Stimulated activated CD4-positive, alpha-beta T cell treated with anti-CD3 and anti-CD28 coated beads, Interleukin-4, amount 100 ng/mL, for 1 hour (primary cell): ENCODE measurements around the gene CPLX1.
"Not testable (repeated sequence)": the region's sequence is repeated elsewhere in the genome, so short reads cannot be mapped to it uniquely, and the experiment has no call there.

ENCODE experiments used
- DNase-seq: peaks from one replicate; pipeline ENCODE4 v3.0.0-alpha.2; 2020

Gene CPLX1

GRCh38 chr4:753186-753585 is 72.7 kb downstream of the CPLX1 start:
- DNase-seq = not testable (repeated sequence)

- DNase-seq = no peak
These were observed 73.6 kb downstream of the CPLX1 start for GRCh38 chr4:752196-752861.

GRCh38 chr4:751676-752075 is 74.3 kb downstream of the CPLX1 start:
- no peak for DNase-seq

DNA sequence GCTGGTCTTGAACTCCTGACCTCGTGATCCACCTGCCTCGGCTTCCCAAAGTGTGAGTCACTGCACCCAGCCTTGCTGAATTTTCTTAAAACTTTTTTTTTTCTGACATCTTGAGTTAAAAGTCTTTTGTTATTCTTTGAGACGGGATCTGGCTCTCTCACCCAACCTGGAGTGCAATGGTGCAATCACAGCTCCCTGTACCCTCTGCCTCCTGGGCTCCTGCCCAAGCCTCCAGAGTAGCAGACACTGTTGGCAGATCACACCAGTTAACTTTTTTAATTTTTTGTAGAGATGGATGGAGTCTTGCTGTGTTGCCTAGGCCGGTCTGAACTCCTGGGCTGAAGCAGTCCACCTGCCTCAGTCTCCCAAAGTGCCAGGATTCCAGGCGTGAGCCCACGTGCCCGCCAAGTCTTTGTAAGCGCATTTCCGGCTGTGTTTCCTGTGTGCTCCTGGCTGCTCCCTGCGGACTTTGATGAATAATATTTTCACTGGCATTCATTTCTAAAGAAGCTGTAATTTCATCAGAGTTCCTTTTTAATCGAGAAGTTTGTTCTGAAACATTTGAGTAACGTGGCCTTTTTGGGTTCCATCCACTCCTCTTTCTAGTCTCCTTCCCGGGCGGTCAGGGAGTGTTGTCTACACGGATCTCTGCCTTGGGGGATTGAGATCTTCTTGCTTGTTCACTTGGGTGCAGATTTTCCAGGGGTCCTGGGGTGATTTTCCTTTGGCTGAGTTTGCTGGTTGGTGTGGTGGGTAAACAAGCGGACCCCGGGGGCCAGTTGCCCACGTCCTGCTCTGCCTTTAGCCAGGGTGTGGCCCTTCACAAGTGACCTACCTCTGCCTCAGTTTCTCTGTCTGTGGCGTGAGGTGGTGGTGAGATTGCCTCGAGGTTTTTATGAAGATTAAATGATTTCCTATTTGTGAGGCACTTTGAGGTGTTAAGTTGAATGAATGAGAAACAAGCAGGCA is 75.9 kb downstream of the CPLX1 start:
- DNase-seq = no peak

DNA sequence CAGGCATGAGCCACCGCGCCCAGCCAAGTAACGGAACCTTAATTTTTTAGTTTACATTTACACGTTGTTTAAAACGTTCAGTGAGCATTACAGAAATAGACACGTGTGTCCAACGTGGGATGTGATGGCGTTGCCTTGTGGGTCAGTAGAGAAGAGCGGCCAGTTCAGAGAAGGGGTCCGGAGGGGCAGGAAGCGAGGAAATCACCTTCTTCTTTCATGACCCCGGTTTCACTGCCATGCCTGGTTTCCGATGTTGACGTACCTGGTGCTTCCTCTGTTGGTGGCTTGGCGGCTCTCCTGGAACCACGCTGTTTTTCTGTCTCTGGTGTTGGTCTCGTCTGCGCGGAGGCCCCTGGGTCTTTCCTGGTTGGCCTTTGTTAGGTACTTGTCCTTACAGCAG is 77.5 kb downstream of the CPLX1 start:
- no peak for DNase-seq

DNA sequence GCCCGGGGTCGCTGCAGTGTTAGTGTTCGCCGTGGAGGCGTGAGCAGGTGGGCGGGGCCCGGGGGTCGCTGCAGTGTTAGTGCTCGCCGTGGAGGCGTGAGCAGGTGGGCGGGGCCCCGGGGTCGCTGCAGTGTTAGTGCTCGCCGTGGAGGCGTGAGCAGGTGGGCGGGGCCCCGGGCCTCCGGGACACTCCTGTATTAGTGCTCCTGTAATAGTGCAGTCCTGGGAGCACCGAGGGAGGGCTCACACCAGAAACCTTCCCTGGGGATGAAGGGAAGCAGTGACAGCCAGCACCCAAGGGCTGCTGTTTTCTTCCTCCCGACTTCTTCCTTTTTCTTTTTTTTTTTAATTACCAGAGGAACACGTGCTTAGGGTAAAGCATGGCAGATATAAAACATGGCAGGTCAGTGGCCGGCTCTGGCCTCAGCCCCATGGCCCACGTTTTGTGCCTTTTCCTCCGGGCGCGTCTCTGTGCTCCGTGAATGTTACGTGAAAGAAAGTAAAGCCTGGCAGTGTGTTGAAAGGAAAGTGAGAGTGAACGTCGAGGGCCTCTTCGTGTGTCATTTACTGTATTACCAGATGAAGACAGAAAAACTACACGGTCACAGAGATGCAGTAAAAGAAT is 78.3 kb downstream of the CPLX1 start:
- no peak for DNase-seq

- DNase-seq = no peak
These were observed 81.6 kb downstream of the CPLX1 start for GRCh38 chr4:744212-744841.

GRCh38 chr4:743463-744211 is 82.3 kb downstream of the CPLX1 start:
- no peak for DNase-seq

DNA sequence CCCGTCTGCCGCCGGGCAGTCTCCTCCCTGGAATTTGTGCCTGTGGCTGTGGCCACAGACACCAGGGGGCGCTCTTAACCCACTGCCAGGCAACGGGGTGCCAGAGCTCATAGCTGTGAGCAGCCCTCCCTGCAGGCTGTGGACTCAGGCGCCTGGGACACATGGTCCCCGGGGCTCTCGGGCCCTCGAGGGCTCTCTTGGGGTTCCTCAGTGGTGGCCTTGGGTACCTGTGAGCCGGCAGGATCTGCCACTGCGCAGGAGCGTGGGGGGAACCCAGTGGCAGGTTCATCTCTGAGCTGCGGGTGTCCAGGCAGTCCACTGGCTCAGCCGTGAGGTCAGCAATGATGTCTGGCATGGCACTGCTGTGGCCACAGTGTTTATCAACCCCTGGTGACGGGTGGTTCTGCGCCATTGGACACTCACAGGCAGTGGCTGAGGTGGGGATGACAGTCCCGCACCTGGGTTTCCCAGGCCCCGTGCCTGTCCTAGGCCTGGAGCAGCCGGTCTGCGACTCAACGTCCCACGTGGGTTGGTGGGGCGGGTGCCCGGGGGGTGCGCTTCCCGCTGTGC is 83.1 kb downstream of the CPLX1 start:
- peak; percentile 80 for DNase-seq

GRCh38 chr4:742096-742741 is 83.7 kb downstream of the CPLX1 start:
- DNase-seq = no peak

DNA sequence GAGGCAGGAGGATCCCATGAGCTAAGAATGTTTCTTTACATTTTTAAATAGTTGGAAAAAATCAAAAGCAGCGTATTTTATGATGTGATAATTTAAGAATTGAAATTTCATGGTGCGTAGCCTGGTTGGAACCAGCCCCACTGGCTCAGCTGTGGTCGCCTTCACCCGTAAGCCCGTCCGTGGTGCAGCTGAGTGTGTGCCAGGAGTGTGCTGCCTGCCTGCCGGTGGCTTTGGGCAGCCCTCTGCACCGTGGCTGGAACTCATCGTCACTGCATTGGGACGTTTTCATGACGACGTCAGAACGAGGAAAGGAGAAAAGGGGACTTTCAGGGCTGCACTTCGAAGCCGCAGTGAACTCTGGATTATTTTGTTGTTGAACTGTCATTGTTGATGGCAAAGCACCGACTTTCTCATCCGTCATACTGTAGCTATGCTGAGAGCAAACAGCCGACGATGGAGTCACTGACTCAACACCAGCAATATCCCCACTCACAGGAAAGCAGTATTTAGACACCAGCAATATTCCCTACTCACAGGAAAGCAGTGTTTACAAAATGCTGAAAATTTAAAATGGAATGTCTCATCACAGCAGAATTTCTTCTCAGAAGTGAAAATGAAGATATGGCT is 85.2 kb downstream of the CPLX1 start:
- DNase-seq = no peak

GRCh38 chr4:740011-740410 is 85.9 kb downstream of the CPLX1 start:
- DNase-seq = no peak

- DNase-seq = no peak
These were observed 86.4 kb downstream of the CPLX1 start for GRCh38 chr4:739569-739968.

GRCh38 chr4:738781-739280 is 87.1 kb downstream of the CPLX1 start:
- DNase-seq = no peak

GRCh38 chr4:736561-736960 is 89.4 kb downstream of the CPLX1 start:
- not testable (repeated sequence) for DNase-seq

GRCh38 chr4:735583-735982 is 90.3 kb downstream of the CPLX1 start:
- no peak for DNase-seq
